OCI-LY7 (cell line): ENCODE data around the gene AURKAIP1. TPM values are rescaled to one million over a fixed set of nuclear protein-coding genes. Genes with fewer than 3 reads are reported as not detected.

ENCODE experiments used
- BruUV-seq: library from RNA; stranded (reverse); fragments of 400-500 nt; replicated peaks from 2 replicates; lab custom pipeline; 2021; lab: Mats Ljungman, UMichigan
- CTCF ChIA-PET: fragments of 300-600 bp; sonication (Branson Sonifier 250); formaldehyde crosslinking; loops from one replicate; lab custom pipeline; 2022; ENCODE audit warnings: antibody characterized with exemption; ENCODE audit not compliant: unreplicated experiment; lab: Charles Lee
- POLR2A ChIA-PET: fragments of 300-600 bp; sonication (Branson Sonifier 250); formaldehyde crosslinking; loops from one replicate; lab custom pipeline; 2022; ENCODE audit warnings: antibody characterized with exemption; lab: Charles Lee
- DNase-seq: peaks from one replicate; pipeline ENCODE4 v3.0.0-alpha.2; 2015; ENCODE audit warnings: low spot score
- H2AFZ ChIP-seq: fragments of 200-600 bp; sonication (generic), shearing (Covaris generic); 2 replicates; pipeline ENCODE4 v1.6.1; 2014; ENCODE audit warnings: mild to moderate bottlenecking, antibody characterized with exemption, low read length, moderate library complexity
- H3K27ac ChIP-seq: fragments of 200-600 bp; sonication (generic); 2 replicates; pipeline ENCODE4 v1.5.1; 2014; ENCODE audit warnings: mixed run types, low read depth, mild to moderate bottlenecking, moderate library complexity, low read length, inconsistent platforms; ENCODE audit not compliant: poor library complexity, severe bottlenecking
- H3K36me3 ChIP-seq: fragments of 200-600 bp; sonication (generic); 2 replicates; pipeline ENCODE4 v1.6.1; 2014; ENCODE audit warnings: mild to moderate bottlenecking, antibody characterized with exemption, low read length, moderate library complexity, mixed read lengths; ENCODE audit not compliant: insufficient read depth
- H3K4me1 ChIP-seq: fragments of 200-600 bp; sonication (generic); 2 replicates; pipeline ENCODE4 v1.5.1; 2014; ENCODE audit warnings: mild to moderate bottlenecking, low read length; ENCODE audit not compliant: insufficient read depth, poor library complexity, severe bottlenecking
- H3K4me2 ChIP-seq: fragments of 200-600 bp; sonication (generic); 2 replicates; pipeline ENCODE4 v1.6.1; 2014; ENCODE audit warnings: mild to moderate bottlenecking, low read length
- H3K4me3 ChIP-seq: fragments of 200-600 bp; sonication (generic); 2 replicates; pipeline ENCODE4 v1.5.1; 2014; ENCODE audit warnings: mild to moderate bottlenecking, low read depth, low read length; ENCODE audit not compliant: poor library complexity, severe bottlenecking
- H3K79me2 ChIP-seq: fragments of 200-600 bp; sonication (generic); 2 replicates; pipeline ENCODE4 v1.6.1; 2016; ENCODE audit warnings: low read depth, mild to moderate bottlenecking, low read length, moderate library complexity, mixed read lengths; ENCODE audit not compliant: insufficient read depth
- H3K9me2 ChIP-seq: fragments of 200-600 bp; sonication (generic); 2 replicates; pipeline ENCODE4 v1.6.1; 2016; ENCODE audit warnings: mild to moderate bottlenecking, low read length, mixed read lengths; ENCODE audit not compliant: insufficient read depth
- H3K9me3 ChIP-seq: fragments of 200-600 bp; sonication (generic); 2 replicates; pipeline ENCODE4 v1.6.1; 2014; ENCODE audit warnings: mild to moderate bottlenecking, mixed run types, low read length, mixed read lengths
- H4K20me1 ChIP-seq: fragments of 200-600 bp; sonication (generic); 2 replicates; pipeline ENCODE4 v1.6.1; 2014; ENCODE audit warnings: mild to moderate bottlenecking, antibody characterized with exemption, low read length, moderate library complexity, mixed read lengths; ENCODE audit not compliant: insufficient read depth
- EZH2phosphoT487 ChIP-seq: fragments of 200-600 bp; sonication (generic); IDR thresholded peaks from 2 replicates; pipeline ENCODE4 v1.6.1; 2018; ENCODE audit warnings: low read depth, borderline replicate concordance, mild to moderate bottlenecking, mixed run types, antibody characterized with exemption, low read length, moderate library complexity, mixed read lengths
- intact Hi-C: fragments of 100-400 bp; cut with micrococcal nuclease; formaldehyde crosslinking; loops from one replicate; pipeline ENCODE4 v1.10.0; 2022; ENCODE audit not compliant: unreplicated experiment
- total RNA-seq, 2 experiments: library from RNA; depleted of rRNA in 1 of 2; stranded (reverse); fragments of >200 nt in 1 of 2; shearing (Covaris generic) in 1 of 2; gene quantifications; 2 replicates each; pipeline ENCODE4 v1.2.3, GENCODE V29; 2014 to 2022
- TF ChIP-seq, protein P1 (sequence below): fragments of 200-600 bp; sonication (generic); conservative IDR thresholded peaks from 2 replicates; pipeline ENCODE4 v1.5.1; 2014; ENCODE audit warnings: mild to moderate bottlenecking, antibody characterized with exemption, low read length, moderate library complexity, mixed read lengths

Gene AURKAIP1
- total RNA-seq, 2 experiments from 2014 or later: 163 to 172 TPM

- H3K79me2 ChIP-seq: peaks cover 9% of the 10 kb centered on the region; the same call in 1 of the 2 replicates
- TF ChIP-seq, protein P1, sequence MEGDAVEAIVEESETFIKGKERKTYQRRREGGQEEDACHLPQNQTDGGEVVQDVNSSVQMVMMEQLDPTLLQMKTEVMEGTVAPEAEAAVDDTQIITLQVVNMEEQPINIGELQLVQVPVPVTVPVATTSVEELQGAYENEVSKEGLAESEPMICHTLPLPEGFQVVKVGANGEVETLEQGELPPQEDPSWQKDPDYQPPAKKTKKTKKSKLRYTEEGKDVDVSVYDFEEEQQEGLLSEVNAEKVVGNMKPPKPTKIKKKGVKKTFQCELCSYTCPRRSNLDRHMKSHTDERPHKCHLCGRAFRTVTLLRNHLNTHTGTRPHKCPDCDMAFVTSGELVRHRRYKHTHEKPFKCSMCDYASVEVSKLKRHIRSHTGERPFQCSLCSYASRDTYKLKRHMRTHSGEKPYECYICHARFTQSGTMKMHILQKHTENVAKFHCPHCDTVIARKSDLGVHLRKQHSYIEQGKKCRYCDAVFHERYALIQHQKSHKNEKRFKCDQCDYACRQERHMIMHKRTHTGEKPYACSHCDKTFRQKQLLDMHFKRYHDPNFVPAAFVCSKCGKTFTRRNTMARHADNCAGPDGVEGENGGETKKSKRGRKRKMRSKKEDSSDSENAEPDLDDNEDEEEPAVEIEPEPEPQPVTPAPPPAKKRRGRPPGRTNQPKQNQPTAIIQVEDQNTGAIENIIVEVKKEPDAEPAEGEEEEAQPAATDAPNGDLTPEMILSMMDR: no peak
- no peak for TF ChIP-seq EZH2phosphoT487
- H3K27ac ChIP-seq: no peak overlapping the region
- no peaks in the 10 kb centered on the region for H3K9me2 ChIP-seq
- DNase-seq: no peak
- CTCF ChIA-PET: no interaction called here
- H3K9me3 ChIP-seq: no peaks in the 10 kb centered on the region
- no peak overlapping the region for H3K4me2 ChIP-seq
- peaks cover 7% of the 10 kb centered on the region for H3K4me1 ChIP-seq
- H3K4me3 ChIP-seq: no peak overlapping the region
- H4K20me1 ChIP-seq: no peaks in the 10 kb centered on the region
- POLR2A ChIA-PET: no interaction called here
- no peak overlapping the region for H2AFZ ChIP-seq
- no TSS peak for BruUV-seq
- intact Hi-C loops: no loop called here
- peaks cover 53% of the 10 kb centered on the region for H3K36me3 ChIP-seq
These were observed 6.3 kb upstream of the AURKAIP1 start for GRCh38 chr1:1381294-1381693.

GRCh38 chr1:1380860-1381259 lies 5.9 kb upstream of the AURKAIP1 start:
- Histone ChIP-seq H3K27ac (no peak overlapping the region), H3K9me2 (no peaks in the 10 kb centered on the region), H3K4me3 (no peak overlapping the region), H2AFZ (no peak overlapping the region), H3K4me1 (peaks cover 12% of the 10 kb centered on the region), H3K4me2 (no peak overlapping the region), H3K79me2 (peaks cover 9% of the 10 kb centered on the region; the same call in 1 of the 2 replicates), H4K20me1 (no peaks in the 10 kb centered on the region), H3K9me3 (no peaks in the 10 kb centered on the region), H3K36me3 (peaks cover 52% of the 10 kb centered on the region)
- CTCF ChIA-PET: no interaction called here
- intact Hi-C loops: no loop called here
- DNase-seq: no peak
- POLR2A ChIA-PET: no interaction called here
- no TSS peak for BruUV-seq
- TF ChIP-seq EZH2phosphoT487: no peak

DNA sequence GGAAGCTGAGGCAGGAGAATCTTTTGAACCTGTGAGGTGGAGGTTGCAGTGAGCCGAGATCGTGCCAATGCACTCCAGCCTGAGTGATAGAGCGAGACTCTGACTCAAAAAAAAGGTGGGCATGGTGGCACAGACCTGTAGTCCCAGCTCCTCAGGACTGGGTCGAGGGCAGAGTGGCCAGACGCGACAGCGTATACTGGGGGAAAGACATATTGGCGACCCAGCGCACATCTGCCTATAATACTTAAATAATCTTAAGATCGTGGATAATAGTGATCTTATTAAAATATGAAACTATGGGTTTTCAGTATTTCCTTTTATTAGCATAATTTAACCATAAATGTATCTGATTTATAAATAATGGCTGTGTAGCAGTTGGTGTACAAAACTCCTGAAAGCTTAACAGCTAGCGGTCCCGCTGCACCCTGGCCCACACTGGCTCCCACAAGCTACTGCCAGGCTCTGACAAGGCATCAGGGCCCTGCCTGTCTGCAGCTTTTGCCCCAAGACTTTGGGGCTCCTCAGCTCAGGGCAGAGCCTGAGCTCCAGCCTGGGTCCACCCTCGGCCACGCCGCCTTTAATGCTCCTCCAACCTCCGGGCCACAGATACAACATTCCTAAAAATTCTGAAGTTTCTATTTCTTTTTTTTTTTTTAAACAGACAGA lies 2.7 kb upstream of the AURKAIP1 start:
- intact Hi-C loops: no loop called here
- Histone ChIP-seq H3K9me3 (no peaks in the 10 kb centered on the region), H4K20me1 (no peaks in the 10 kb centered on the region), H3K4me2 (no peak overlapping the region), H2AFZ (no peak overlapping the region), H3K9me2 (no peaks in the 10 kb centered on the region), H3K79me2 (peaks cover 30% of the 10 kb centered on the region), H3K4me3 (no peak overlapping the region), H3K36me3 (peaks cover 47% of the 10 kb centered on the region), H3K27ac (no peak overlapping the region), H3K4me1 (peaks cover 27% of the 10 kb centered on the region)
- no TSS peak for BruUV-seq
- CTCF ChIA-PET: interaction anchor here (0.9 kb wide), 1 partner anchor 21 kb away, joined by 3 read pairs; the partner anchor contains the start of gene CCNL2
- no peak for TF ChIP-seq EZH2phosphoT487
- TF ChIP-seq, protein P1: no peak
- no peak for DNase-seq
- POLR2A ChIA-PET: interaction anchor here (0.5 to 0.8 kb wide), 3 partner anchors 9 to 735 kb away, joined by 3 read pairs; no protein-coding TSS in a partner anchor
